ENCODE results near the gene SNIP1.
"Not testable (repeated sequence)": the region's sequence is repeated elsewhere in the genome, so short reads cannot be mapped to it uniquely, and the experiment has no call there.

The SNIP1 gene

GRCh38 chr1:37559080-37559479, 5.0 kb upstream of the SNIP1 start:
- FAIRE-seq, result no peak

- no peak for FAIRE-seq
Observed at GRCh38 chr1:37558411-37558810, 4.3 kb upstream of the SNIP1 start.

- no peak for FAIRE-seq
Observed at GRCh38 chr1:37557402-37557801, 3.3 kb upstream of the SNIP1 start.

GRCh38 chr1:37556712-37557196, 2.7 kb upstream of the SNIP1 start, which contains the start of gene DNALI1:
TSS of gene DNALI1 (plus strand) at chr1:37556940. CDS start at chr1:37556995, 55 bp downstream.
- FAIRE-seq, result no peak

- FAIRE-seq, result no peak
Observed at GRCh38 chr1:37553598-37553926, 531 bp downstream of the SNIP1 start.

- FAIRE-seq, result no peak
Observed at GRCh38 chr1:37549341-37549740, 4.8 kb downstream of the SNIP1 start.

GRCh38 chr1:37545019-37545418, 9.1 kb downstream of the SNIP1 start:
- no peak for FAIRE-seq

- FAIRE-seq, result no peak
Observed at GRCh38 chr1:37544530-37544929, 9.6 kb downstream of the SNIP1 start.

- no peak for FAIRE-seq
Observed at GRCh38 chr1:37540036-37540785, 13.9 kb downstream of the SNIP1 start.

GRCh38 chr1:37539154-37539553, 14.9 kb downstream of the SNIP1 start:
- not testable (repeated sequence) for FAIRE-seq

GRCh38 chr1:37537378-37537777, 16.7 kb downstream of the SNIP1 start:
- no peak for FAIRE-seq

GRCh38 chr1:37533317-37534093, 20.6 kb downstream of the SNIP1 start:
- no peak for FAIRE-seq

- FAIRE-seq, result not testable (repeated sequence)
Observed at GRCh38 chr1:37532418-37533156, 21.5 kb downstream of the SNIP1 start.

GRCh38 chr1:37529888-37530287, 24.2 kb downstream of the SNIP1 start:
- not testable (repeated sequence) for FAIRE-seq

GRCh38 chr1:37519613-37520012, 34.5 kb downstream of the SNIP1 start:
- FAIRE-seq, result no peak

- FAIRE-seq, result not testable (repeated sequence)
Observed at GRCh38 chr1:37518929-37519328, 35.2 kb downstream of the SNIP1 start.

GRCh38 chr1:37518241-37518640, 35.9 kb downstream of the SNIP1 start:
- not testable (repeated sequence) for FAIRE-seq

- FAIRE-seq, result no peak
Observed at GRCh38 chr1:37517569-37517968, 36.5 kb downstream of the SNIP1 start.

GRCh38 chr1:37515185-37516034, 38.7 kb downstream of the SNIP1 start:
- FAIRE-seq, result no peak

GRCh38 chr1:37514350-37515184, 39.5 kb downstream of the SNIP1 start, which contains the start of gene MEAF6:
TSS of gene MEAF6 (minus strand) at chr1:37514766. CDS start at chr1:37514746, 20 bp downstream.
- FAIRE-seq, result no peak

GRCh38 chr1:37513795-37514349, 40.2 kb downstream of the SNIP1 start:
- FAIRE-seq, result no peak
